Smooth muscle cell (in vitro differentiated cells): ENCODE data around the gene GRIN2B. TPM values are rescaled to one million over a fixed set of nuclear protein-coding genes. Genes with fewer than 3 reads are reported as not detected.

Experiments used
- DNase-seq: peaks from one replicate; lab custom pipeline; 2025; ENCODE audit not compliant: unreplicated experiment; lab: John Stamatoyannopoulos, UW
- H2AFZ ChIP-seq: fragments of 200-600 bp; sonication (generic); 2 replicates; pipeline ENCODE4 v1.6.0; 2016; ENCODE audit warnings: antibody characterized with exemption, low read depth, mild to moderate bottlenecking
- H3F3A ChIP-seq: fragments of 200-600 bp; sonication (generic); 2 replicates; pipeline ENCODE4 v1.6.0; 2017; ENCODE audit warnings: antibody characterized with exemption, low read depth
- H3K27ac ChIP-seq: fragments of 200-600 bp; sonication (generic); 2 replicates; pipeline ENCODE4 v1.5.1; 2016; ENCODE audit warnings: low read depth, mild to moderate bottlenecking
- H3K27me3 ChIP-seq: fragments of 200-600 bp; sonication (generic); 2 replicates; pipeline ENCODE4 v1.6.1; 2016; ENCODE audit warnings: low read depth, mild to moderate bottlenecking
- H3K36me3 ChIP-seq: fragments of 200-600 bp; sonication (generic); 2 replicates; pipeline ENCODE4 v1.5.1; 2016; ENCODE audit warnings: low read depth
- H3K4me1 ChIP-seq: fragments of 200-600 bp; sonication (generic); 2 replicates; pipeline ENCODE4 v1.5.1; 2016; ENCODE audit warnings: low read depth
- H3K4me2 ChIP-seq: fragments of 200-600 bp; sonication (generic); 2 replicates; pipeline ENCODE4 v1.6.0; 2016; ENCODE audit warnings: mild to moderate bottlenecking
- H3K4me3 ChIP-seq: fragments of 200-600 bp; sonication (generic); 2 replicates; pipeline ENCODE4 v1.5.1; 2016; ENCODE audit warnings: mild to moderate bottlenecking
- H3K79me2 ChIP-seq: fragments of 200-600 bp; sonication (generic); 2 replicates; pipeline ENCODE4 v1.6.0; 2016; ENCODE audit warnings: low read depth, mild to moderate bottlenecking
- H3K9ac ChIP-seq: fragments of 200-600 bp; sonication (generic); 2 replicates; pipeline ENCODE4 v1.6.0; 2016; ENCODE audit warnings: low read depth
- H3K9me3 ChIP-seq: fragments of 200-600 bp; sonication (generic); replicated peaks from 2 replicates; pipeline ENCODE4 v1.5.1; 2016; ENCODE audit warnings: low read depth
- H4K20me1 ChIP-seq: fragments of 200-600 bp; sonication (generic); 2 replicates; pipeline ENCODE4 v1.6.0; 2016; ENCODE audit warnings: low read depth
- WGBS: methylation state at CpG from one replicate; pipeline ENCODE4 v1.1.7; 2016; ENCODE audit warnings: low lambda C conversion rate; 5-methylcytosine and 5-hydroxymethylcytosine counted together
- polyA plus RNA-seq: library from polyadenylated mRNA; unstranded; fragments of >200 nt; fragmentation: Nextera tagmentation; extraction: Ambion mirVana; gene quantifications from 2 replicates; pipeline ENCODE4 v1.2.1, GENCODE V29; 2016
- total RNA-seq: library from RNA; depleted of rRNA; stranded (reverse); fragments of >200 nt; gene quantifications from 2 replicates; pipeline ENCODE4 v1.2.3, GENCODE V29; 2014
- TF ChIP-seq, protein P1 (sequence below): fragments of 200-600 bp; sonication (generic); IDR thresholded peaks from 2 replicates; pipeline ENCODE4 v1.5.1; 2017; ENCODE audit warnings: borderline replicate concordance, mild to moderate bottlenecking, antibody characterized with exemption; ENCODE audit not compliant: insufficient read depth, poor library complexity, severe bottlenecking

GRIN2B gene
- total and polyA plus RNA-seq, 2 experiments from 2014 or later, result not detected

GRCh38 chr12:13962699-13963098 lies 18.7 kb downstream of the GRIN2B start:
- Histone ChIP-seq H4K20me1 (no peaks in the 10 kb centered on the region), H3K36me3 (no peaks in the 10 kb centered on the region), H3K9me3 (no peaks in the 10 kb centered on the region), H3K4me1 (no peaks in the 10 kb centered on the region), H3K27me3 (peaks cover 46% of the 10 kb centered on the region), H3K4me3 (no peak overlapping the region), H3K79me2 (no peaks in the 10 kb centered on the region), H3K4me2 (no peak overlapping the region), H3F3A (no peaks in the 10 kb centered on the region), H3K27ac (no peak overlapping the region), H3K9ac (no peak overlapping the region), H2AFZ (no peak overlapping the region)
- DNase-seq, result no peak
- TF ChIP-seq, protein P1, sequence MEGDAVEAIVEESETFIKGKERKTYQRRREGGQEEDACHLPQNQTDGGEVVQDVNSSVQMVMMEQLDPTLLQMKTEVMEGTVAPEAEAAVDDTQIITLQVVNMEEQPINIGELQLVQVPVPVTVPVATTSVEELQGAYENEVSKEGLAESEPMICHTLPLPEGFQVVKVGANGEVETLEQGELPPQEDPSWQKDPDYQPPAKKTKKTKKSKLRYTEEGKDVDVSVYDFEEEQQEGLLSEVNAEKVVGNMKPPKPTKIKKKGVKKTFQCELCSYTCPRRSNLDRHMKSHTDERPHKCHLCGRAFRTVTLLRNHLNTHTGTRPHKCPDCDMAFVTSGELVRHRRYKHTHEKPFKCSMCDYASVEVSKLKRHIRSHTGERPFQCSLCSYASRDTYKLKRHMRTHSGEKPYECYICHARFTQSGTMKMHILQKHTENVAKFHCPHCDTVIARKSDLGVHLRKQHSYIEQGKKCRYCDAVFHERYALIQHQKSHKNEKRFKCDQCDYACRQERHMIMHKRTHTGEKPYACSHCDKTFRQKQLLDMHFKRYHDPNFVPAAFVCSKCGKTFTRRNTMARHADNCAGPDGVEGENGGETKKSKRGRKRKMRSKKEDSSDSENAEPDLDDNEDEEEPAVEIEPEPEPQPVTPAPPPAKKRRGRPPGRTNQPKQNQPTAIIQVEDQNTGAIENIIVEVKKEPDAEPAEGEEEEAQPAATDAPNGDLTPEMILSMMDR, result peak; percentile 17
- 65% methylated on average over 8 of the region's 8 CpGs for WGBS

DNA sequence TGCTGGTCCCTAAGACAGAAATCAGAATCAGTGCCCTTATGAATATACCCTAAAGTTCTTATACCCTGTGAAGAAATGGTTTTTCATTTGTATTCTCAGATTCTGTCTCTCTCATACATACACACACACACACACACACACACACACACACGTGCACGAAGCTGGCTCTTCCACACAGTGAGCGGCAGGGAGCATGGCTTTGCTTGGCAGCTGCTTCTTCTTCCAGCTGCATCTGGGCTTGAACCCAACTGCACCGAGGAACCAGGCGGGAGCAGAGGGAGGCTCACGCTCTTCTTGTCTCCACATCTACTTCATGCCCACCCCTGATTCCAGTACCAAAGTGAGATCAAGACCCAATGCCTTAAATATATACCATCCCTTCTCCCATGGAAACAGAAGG lies 19.4 kb downstream of the GRIN2B start:
- no peak overlapping the region for H3K4me3 ChIP-seq
- H3K4me1 ChIP-seq, result no peaks in the 10 kb centered on the region
- TF ChIP-seq, protein P1, result no peak
- no peaks in the 10 kb centered on the region for H3K9me3 ChIP-seq
- 91% methylated on average over 6 of the region's 6 CpGs for WGBS
- no peaks in the 10 kb centered on the region for H4K20me1 ChIP-seq
- no peaks in the 10 kb centered on the region for H3F3A ChIP-seq
- DNase-seq, result no peak
- no peak overlapping the region for H2AFZ ChIP-seq
- H3K27ac ChIP-seq, result no peak overlapping the region
- H3K79me2 ChIP-seq, result no peaks in the 10 kb centered on the region
- H3K4me2 ChIP-seq, result no peak overlapping the region
- H3K36me3 ChIP-seq, result no peaks in the 10 kb centered on the region
- no peak overlapping the region for H3K9ac ChIP-seq
- peaks cover 41% of the 10 kb centered on the region for H3K27me3 ChIP-seq

GRCh38 chr12:13959131-13959723 lies 22.2 kb downstream of the GRIN2B start:
- Histone ChIP-seq H3K36me3 (no peaks in the 10 kb centered on the region), H2AFZ (no peak overlapping the region), H3K4me3 (no peak overlapping the region), H3K9me3 (no peaks in the 10 kb centered on the region), H3K9ac (no peak overlapping the region), H3K4me2 (no peak overlapping the region), H3K4me1 (no peaks in the 10 kb centered on the region), H3K79me2 (no peaks in the 10 kb centered on the region), H4K20me1 (no peaks in the 10 kb centered on the region), H3K27me3 (peaks cover 16% of the 10 kb centered on the region), H3F3A (no peaks in the 10 kb centered on the region), H3K27ac (no peak overlapping the region)
- WGBS, result 88% methylated on average over 9 of the region's 9 CpGs
- TF ChIP-seq, protein P1, result no peak
- no peak for DNase-seq

DNA sequence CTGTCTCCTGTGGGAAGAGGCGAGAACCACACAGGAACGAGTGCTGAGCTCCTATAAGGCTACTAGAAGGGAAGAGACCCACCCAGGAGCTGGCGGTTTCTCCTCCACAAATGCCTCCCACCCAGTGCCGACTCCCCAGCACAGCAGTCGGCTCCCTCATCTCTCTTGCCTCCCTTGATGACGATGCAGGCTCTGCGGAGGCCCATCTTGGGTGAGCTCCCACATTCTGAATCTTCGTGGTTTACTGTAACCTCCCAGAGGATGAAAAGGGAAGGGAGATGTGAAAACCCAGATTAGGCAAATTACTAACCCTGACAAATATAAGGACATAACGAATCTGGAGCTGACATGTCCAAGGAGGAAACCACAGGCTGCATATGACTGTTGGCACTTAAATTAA lies 23.8 kb downstream of the GRIN2B start:
- Histone ChIP-seq H3F3A (no peaks in the 10 kb centered on the region), H3K27ac (no peak overlapping the region), H3K27me3 (peaks cover 4% of the 10 kb centered on the region), H2AFZ (no peak overlapping the region), H3K36me3 (no peaks in the 10 kb centered on the region), H3K4me2 (no peak overlapping the region), H3K9ac (no peak overlapping the region), H3K79me2 (no peaks in the 10 kb centered on the region), H4K20me1 (no peaks in the 10 kb centered on the region), H3K4me3 (no peak overlapping the region), H3K9me3 (no peaks in the 10 kb centered on the region), H3K4me1 (no peaks in the 10 kb centered on the region)
- DNase-seq, result no peak
- TF ChIP-seq, protein P1, result no peak
- 94% methylated on average over 9 of the region's 9 CpGs for WGBS
